Measurements from ENCODE around the gene TSPAN9. TPM values are rescaled to one million over a fixed set of nuclear protein-coding genes. Genes with fewer than 3 reads are reported as not detected.

Gene TSPAN9
- total RNA-seq, 1 experiment from 2014 or later: 35.5 TPM

GRCh38 chr12:3187846-3188770, 110.9 kb downstream of the TSPAN9 start:
- no peaks in the 10 kb centered on the region for H3K4me1 ChIP-seq (ENCODE audit: insufficient read depth, low read length, poor library complexity, severe bottlenecking)
- ChIA-PET CTCF (no interaction called here), POLR2A (ENCODE audit: low non-redundant PET) (no interaction called here)
- no peak for TF ChIP-seq CTCF (conservative IDR thresholded peaks at IDR 0.05; ENCODE audit: low read depth, low read length)
- no TSS peak for BruUV-seq (replicated peaks)
- no peak overlapping the region for H3K4me3 ChIP-seq (ENCODE audit: low read depth, low read length, poor library complexity, severe bottlenecking)
- H3K27ac ChIP-seq (ENCODE audit: low read depth, low read length, poor library complexity, severe bottlenecking): no peak overlapping the region
- intact Hi-C loops (cut with micrococcal nuclease; ENCODE audit: unreplicated experiment): no loop called here
- no peaks in the 10 kb centered on the region for H3K36me3 ChIP-seq (ENCODE audit: insufficient read depth, low read length, poor library complexity, severe bottlenecking)
- H3K27me3 ChIP-seq (replicated peaks; ENCODE audit: insufficient read depth, low read depth, low read length, poor library complexity): no peaks in the 10 kb centered on the region
- DNase-seq (ENCODE audit: low spot score): no peak
- H3K9me3 ChIP-seq (ENCODE audit: low read depth, low read length, poor library complexity, severe bottlenecking): no peaks in the 10 kb centered on the region

GRCh38 chr12:3189282-3189681, 112.1 kb downstream of the TSPAN9 start:
- BruUV-seq (replicated peaks): no TSS peak
- DNase-seq (ENCODE audit: low spot score): no peak
- Histone ChIP-seq H3K4me3 (ENCODE audit: low read depth, low read length, poor library complexity, severe bottlenecking) (no peak overlapping the region), H3K27me3 (replicated peaks; ENCODE audit: insufficient read depth, low read depth, low read length, poor library complexity) (no peaks in the 10 kb centered on the region), H3K36me3 (ENCODE audit: insufficient read depth, low read length, poor library complexity, severe bottlenecking) (no peaks in the 10 kb centered on the region), H3K4me1 (ENCODE audit: insufficient read depth, low read length, poor library complexity, severe bottlenecking) (no peaks in the 10 kb centered on the region), H3K9me3 (ENCODE audit: low read depth, low read length, poor library complexity, severe bottlenecking) (no peaks in the 10 kb centered on the region), H3K27ac (ENCODE audit: low read depth, low read length, poor library complexity, severe bottlenecking) (no peak overlapping the region)
- intact Hi-C loops (cut with micrococcal nuclease; ENCODE audit: unreplicated experiment): no loop called here
- ChIA-PET CTCF (no interaction called here), POLR2A (ENCODE audit: low non-redundant PET) (no interaction called here)
- TF ChIP-seq EZH2 (IDR thresholded peaks at IDR 0.05; ENCODE audit: borderline replicate concordance, low read depth, low read length, poor library complexity, severe bottlenecking) (no peak), CTCF (conservative IDR thresholded peaks at IDR 0.05; ENCODE audit: low read depth, low read length) (no peak)

GRCh38 chr12:3190101-3190500, 112.9 kb downstream of the TSPAN9 start:
- intact Hi-C loops (cut with micrococcal nuclease; ENCODE audit: unreplicated experiment): no loop called here

More at GRCh38 chr12:3190101-3190500, 112.9 kb downstream of the TSPAN9 start:
- Histone ChIP-seq H3K4me1 (ENCODE audit: insufficient read depth, low read length, poor library complexity, severe bottlenecking) (peaks cover 7% of the 10 kb centered on the region), H3K27ac (ENCODE audit: low read depth, low read length, poor library complexity, severe bottlenecking) (no peak overlapping the region), H3K27me3 (replicated peaks; ENCODE audit: insufficient read depth, low read depth, low read length, poor library complexity) (no peaks in the 10 kb centered on the region), H3K9me3 (ENCODE audit: low read depth, low read length, poor library complexity, severe bottlenecking) (no peaks in the 10 kb centered on the region), H3K36me3 (ENCODE audit: insufficient read depth, low read length, poor library complexity, severe bottlenecking) (no peaks in the 10 kb centered on the region), H3K4me3 (ENCODE audit: low read depth, low read length, poor library complexity, severe bottlenecking) (no peak overlapping the region)
- DNase-seq (ENCODE audit: low spot score): no peak
- POLR2A ChIA-PET (ENCODE audit: low non-redundant PET): no interaction called here
- no TSS peak for BruUV-seq (replicated peaks)
- CTCF ChIA-PET: no interaction called here
- TF ChIP-seq CTCF (conservative IDR thresholded peaks at IDR 0.05; ENCODE audit: low read depth, low read length) (no peak), EZH2 (IDR thresholded peaks at IDR 0.05; ENCODE audit: borderline replicate concordance, low read depth, low read length, poor library complexity, severe bottlenecking) (no peak)
